Immature natural killer cell (primary cell): Measurements from ENCODE around the gene SELENOV. TPM values are rescaled to one million over a fixed set of nuclear protein-coding genes. Genes with fewer than 3 reads are reported as not detected.

ENCODE experiments used
- DNase-seq, 3 donors: peaks; one replicate each; pipeline ENCODE4 v3.0.0; 2022; ENCODE audit warnings: mixed read lengths in 1 of 3
- H3K27ac Mint-ChIP-seq, 6 donors: one replicate each; pipeline ENCODE4 v1.8.0; 2020; ENCODE audit warnings: mixed read lengths in 6 of 6, mild to moderate bottlenecking in 5 of 6, inconsistent platforms in 4 of 6, moderate library complexity in 3 of 6
- H3K27me3 Mint-ChIP-seq, 3 donors: one replicate each; pipeline ENCODE4 v1.8.0; 2020 to 2021; ENCODE audit warnings: low read depth in 3 of 3, mild to moderate bottlenecking in 3 of 3, mixed read lengths in 3 of 3, moderate library complexity in 3 of 3, inconsistent platforms in 1 of 3
- H3K36me3 Mint-ChIP-seq, 3 donors: one replicate each; pipeline ENCODE4 v1.8.0; 2020; ENCODE audit warnings: mixed read lengths in 3 of 3, inconsistent platforms in 2 of 3, mild to moderate bottlenecking in 2 of 3
- H3K4me1 Mint-ChIP-seq, 2 donors: one replicate each; pipeline ENCODE4 v1.8.0; 2020; ENCODE audit warnings: inconsistent platforms in 2 of 2, mild to moderate bottlenecking in 2 of 2, mixed read lengths in 2 of 2, moderate library complexity in 1 of 2
- H3K4me3 Mint-ChIP-seq, 5 donors: one replicate each; pipeline ENCODE4 v1.8.0; 2020; ENCODE audit warnings: mild to moderate bottlenecking in 5 of 5, mixed read lengths in 5 of 5, inconsistent platforms in 3 of 5, moderate library complexity in 3 of 5
- H3K9me3 Mint-ChIP-seq, 6 donors: one replicate each; pipeline ENCODE4 v1.8.0; 2020; ENCODE audit warnings: mild to moderate bottlenecking in 6 of 6, mixed read lengths in 6 of 6, inconsistent platforms in 4 of 6, moderate library complexity in 3 of 6
- polyA plus RNA-seq, 3 donors: library from polyadenylated mRNA; unstranded; fragments of 300-500 nt; fragmentation: Illumina TruSeq; gene quantifications; one replicate each; pipeline ENCODE4 v1.2.3, GENCODE V29; 2021

Gene SELENOV
- polyA plus RNA-seq, 3 donors from 2014 or later, result not detected

GRCh38 chr19:39498798-39499642 is 15.9 kb upstream of the SELENOV start, which contains the start of gene DLL3:
DLL3 (plus strand) TSS chr19:39498947; CDS start chr19:39498975, 28 bp downstream.
- H3K36me3 Mint-ChIP-seq, result no peaks in the 10 kb centered on the region
- no peak for DNase-seq
- H3K27me3 Mint-ChIP-seq, result peaks cover 17 to 43% (median 18%) of the 10 kb centered on the region in 3 donors
- H3K9me3 Mint-ChIP-seq, result peaks cover 0 to 3% (median 0%) of the 10 kb centered on the region in 6 donors
- H3K4me3 Mint-ChIP-seq, result peak within 1 kb of the TSS; percentile 1 to 60 (median 53)
- H3K4me1 Mint-ChIP-seq, result peaks cover 21 to 26% of the 10 kb centered on the region in 2 donors
- no peak within 1 kb of the TSS for H3K27ac Mint-ChIP-seq

- Mint-ChIP-seq H3K27me3 (peaks cover 18 to 45% (median 20%) of the 10 kb centered on the region in 3 donors), H3K4me1 (peaks cover 21 to 26% of the 10 kb centered on the region in 2 donors), H3K36me3 (no peaks in the 10 kb centered on the region), H3K4me3 (peak overlapping the region in 4 of 5 donors; percentile 27 to 60 (median 31)), H3K27ac (no peak overlapping the region), H3K9me3 (peaks cover 0 to 3% (median 0%) of the 10 kb centered on the region in 6 donors)
- no peak for DNase-seq
Measured at GRCh38 chr19:39499932-39500331, 15.0 kb upstream of the SELENOV start.

- Mint-ChIP-seq H3K4me3 (no peak overlapping the region), H3K9me3 (peaks cover 0 to 3% (median 0%) of the 10 kb centered on the region in 6 donors), H3K36me3 (no peaks in the 10 kb centered on the region), H3K27ac (no peak overlapping the region), H3K4me1 (peaks cover 21 to 26% of the 10 kb centered on the region in 2 donors), H3K27me3 (peaks cover 18 to 47% (median 21%) of the 10 kb centered on the region in 3 donors)
- DNase-seq, result no peak
Measured at GRCh38 chr19:39500543-39500942, 14.4 kb upstream of the SELENOV start.

GRCh38 chr19:39501340-39501739 is 13.6 kb upstream of the SELENOV start:
- no peak for DNase-seq
- H3K4me1 Mint-ChIP-seq, result peaks cover 24 to 27% of the 10 kb centered on the region in 2 donors
- H3K9me3 Mint-ChIP-seq, result peaks cover 0 to 3% (median 0%) of the 10 kb centered on the region in 6 donors
- H3K4me3 Mint-ChIP-seq, result no peak overlapping the region
- peaks cover 18 to 44% (median 20%) of the 10 kb centered on the region in 3 donors for H3K27me3 Mint-ChIP-seq
- no peak overlapping the region for H3K27ac Mint-ChIP-seq
- no peaks in the 10 kb centered on the region for H3K36me3 Mint-ChIP-seq

- H3K27ac Mint-ChIP-seq, result peak overlapping the region in 1 of 6 donors; percentile 35
- H3K4me3 Mint-ChIP-seq, result peak overlapping the region in 2 of 5 donors; percentile 14 to 29
- peaks cover 21 to 48% (median 27%) of the 10 kb centered on the region in 3 donors for H3K27me3 Mint-ChIP-seq
- H3K9me3 Mint-ChIP-seq, result peaks cover 0 to 3% (median 0%) of the 10 kb centered on the region in 6 donors
- H3K36me3 Mint-ChIP-seq, result no peaks in the 10 kb centered on the region
- peaks cover 31 to 35% of the 10 kb centered on the region in 2 donors for H3K4me1 Mint-ChIP-seq
- peak; percentile 72 to 80 (median 77) for DNase-seq
Measured at GRCh38 chr19:39502640-39503417, 12.1 kb upstream of the SELENOV start.

GRCh38 chr19:39506598-39506943 is 8.4 kb upstream of the SELENOV start:
- Mint-ChIP-seq H3K4me3 (peak overlapping the region in 4 of 5 donors; percentile 62 to 78 (median 70)), H3K36me3 (no peaks in the 10 kb centered on the region), H3K4me1 (peaks cover 20 to 21% of the 10 kb centered on the region in 2 donors), H3K27me3 (peaks cover 18 to 30% (median 26%) of the 10 kb centered on the region in 3 donors), H3K27ac (peak overlapping the region in 1 of 6 donors; percentile 30), H3K9me3 (peaks cover 0 to 4% (median 0%) of the 10 kb centered on the region in 6 donors)
- no peak for DNase-seq

- no peaks in the 10 kb centered on the region for H3K36me3 Mint-ChIP-seq
- peaks cover 0 to 4% (median 0%) of the 10 kb centered on the region in 6 donors for H3K9me3 Mint-ChIP-seq
- H3K4me1 Mint-ChIP-seq, result peaks cover 20 to 21% of the 10 kb centered on the region in 2 donors
- peak; percentile 17 to 42 (median 22) for DNase-seq
- peak overlapping the region; percentile 62 to 78 (median 70) for H3K4me3 Mint-ChIP-seq
- H3K27me3 Mint-ChIP-seq, result peaks cover 18 to 31% (median 26%) of the 10 kb centered on the region in 3 donors
- H3K27ac Mint-ChIP-seq, result no peak overlapping the region
Measured at GRCh38 chr19:39506944-39507714, 7.8 kb upstream of the SELENOV start.

GRCh38 chr19:39507715-39508364 is 7.1 kb upstream of the SELENOV start:
- no peaks in the 10 kb centered on the region for H3K36me3 Mint-ChIP-seq
- peak overlapping the region; percentile 55 to 76 (median 70) for H3K4me3 Mint-ChIP-seq
- peaks cover 20 to 21% of the 10 kb centered on the region in 2 donors for H3K4me1 Mint-ChIP-seq
- no peak overlapping the region for H3K27ac Mint-ChIP-seq
- peaks cover 20 to 37% (median 26%) of the 10 kb centered on the region in 3 donors for H3K27me3 Mint-ChIP-seq
- no peak for DNase-seq
- peaks cover 0 to 4% (median 0%) of the 10 kb centered on the region in 6 donors for H3K9me3 Mint-ChIP-seq

GRCh38 chr19:39508629-39509028 is 6.3 kb upstream of the SELENOV start:
- Mint-ChIP-seq H3K27me3 (peaks cover 23 to 37% (median 24%) of the 10 kb centered on the region in 3 donors), H3K27ac (no peak overlapping the region), H3K9me3 (peaks cover 0 to 4% (median 0%) of the 10 kb centered on the region in 6 donors), H3K4me3 (peak overlapping the region in 1 of 5 donors; percentile 76), H3K4me1 (peaks cover 14 to 16% of the 10 kb centered on the region in 2 donors), H3K36me3 (no peaks in the 10 kb centered on the region)
- DNase-seq, result no peak

- no peak overlapping the region for H3K27ac Mint-ChIP-seq
- peaks cover 24 to 40% (median 27%) of the 10 kb centered on the region in 3 donors for H3K27me3 Mint-ChIP-seq
- H3K4me3 Mint-ChIP-seq, result no peak overlapping the region
- DNase-seq, result no peak
- H3K36me3 Mint-ChIP-seq, result no peaks in the 10 kb centered on the region
- peaks cover 0 to 4% (median 0%) of the 10 kb centered on the region in 6 donors for H3K9me3 Mint-ChIP-seq
- peaks cover 14 to 16% of the 10 kb centered on the region in 2 donors for H3K4me1 Mint-ChIP-seq
Measured at GRCh38 chr19:39509233-39509632, 5.7 kb upstream of the SELENOV start.

- Mint-ChIP-seq H3K36me3 (peaks cover 0 to 5% (median 3%) of the 10 kb centered on the region in 3 donors), H3K9me3 (peaks cover 0 to 2% (median 0%) of the 10 kb centered on the region in 6 donors), H3K4me3 (no peak overlapping the region), H3K4me1 (peaks cover 9% of the 10 kb centered on the region in 2 donors), H3K27me3 (peaks cover 21 to 40% (median 27%) of the 10 kb centered on the region in 3 donors), H3K27ac (no peak overlapping the region)
- no peak for DNase-seq
Measured at GRCh38 chr19:39512988-39513387, 2.0 kb upstream of the SELENOV start.

- DNase-seq, result no peak
- Mint-ChIP-seq H3K27me3 (peaks cover 13 to 36% (median 19%) of the 10 kb centered on the region in 3 donors), H3K27ac (no peak overlapping the region)
Measured at GRCh38 chr19:39515551-39516191, 732 bp downstream of the SELENOV start.

More at GRCh38 chr19:39515551-39516191, 732 bp downstream of the SELENOV start:
- Mint-ChIP-seq H3K4me1 (peaks cover 7% of the 10 kb centered on the region in 2 donors), H3K9me3 (peaks cover 0 to 2% (median 0%) of the 10 kb centered on the region in 6 donors), H3K36me3 (peaks cover 0 to 5% (median 3%) of the 10 kb centered on the region in 3 donors), H3K4me3 (peak overlapping the region in 2 of 5 donors; percentile 51 to 56)
